Measurements from ENCODE around the gene ZFPM1. TPM values are rescaled to one million over a fixed set of nuclear protein-coding genes. Genes with fewer than 3 reads are reported as not detected.
A peak's percentile ranks its signal among the peaks of the same experiment; 100 is the strongest.

ZFPM1 gene
- total RNA-seq, 2 experiments from 2014 or later: 2.1 to 14.2 TPM

DNA sequence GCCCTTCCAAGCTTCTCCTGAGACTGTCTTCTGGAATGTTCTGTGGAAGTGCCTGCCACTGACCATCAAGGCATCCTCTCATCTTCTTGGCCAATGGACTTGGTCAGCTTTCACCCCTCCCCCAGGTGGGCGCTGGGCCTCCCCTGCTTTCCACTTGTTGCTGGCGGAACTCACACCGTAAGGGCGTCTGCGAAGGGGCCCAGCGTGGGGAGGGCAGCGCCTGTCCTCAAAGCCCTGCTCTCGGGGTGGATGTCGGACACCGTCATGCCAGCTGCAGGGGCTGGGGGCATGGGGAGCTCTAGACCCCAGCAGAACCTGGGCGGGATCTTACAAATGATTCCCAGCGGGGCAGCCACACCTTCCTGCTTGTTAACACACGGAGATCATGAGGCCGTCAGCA lies 11.6 kb upstream of the ZFPM1 start:
- Histone ChIP-seq H2AFZ (ENCODE audit: low read length) (no peak overlapping the region), H3K79me2 (ENCODE audit: insufficient read depth, low read depth, low read length) (no peaks in the 10 kb centered on the region), H3K9me3 (ENCODE audit: low read length) (no peaks in the 10 kb centered on the region), H3K4me1 (ENCODE audit: insufficient read depth, low read length, poor library complexity, severe bottlenecking) (no peaks in the 10 kb centered on the region), H3K9me2 (ENCODE audit: insufficient read depth, low read length) (no peaks in the 10 kb centered on the region), H3K27ac (ENCODE audit: low read depth, low read length, poor library complexity, severe bottlenecking) (no peak overlapping the region), H3K4me3 (ENCODE audit: low read depth, low read length, poor library complexity, severe bottlenecking) (no peak overlapping the region), H4K20me1 (ENCODE audit: insufficient read depth, low read length) (no peaks in the 10 kb centered on the region), H3K4me2 (ENCODE audit: low read length) (no peak overlapping the region), H3K36me3 (ENCODE audit: insufficient read depth, low read length) (no peaks in the 10 kb centered on the region)
- no peak for TF ChIP-seq CTCF (conservative IDR thresholded peaks at IDR 0.05; ENCODE audit: low read length)
- TF ChIP-seq EZH2phosphoT487 (IDR thresholded peaks at IDR 0.05; ENCODE audit: borderline replicate concordance, low read depth, low read length): no peak
- ChIA-PET POLR2A (no interaction called here), CTCF (ENCODE audit: unreplicated experiment) (no interaction called here)
- DNase-seq (ENCODE audit: low spot score): no peak
- no TSS peak for BruUV-seq (replicated peaks)
- intact Hi-C loops (cut with micrococcal nuclease; ENCODE audit: unreplicated experiment): loop anchor here (5.0 kb wide), 1 partner anchor 191 kb away; no protein-coding TSS in a partner anchor

DNA sequence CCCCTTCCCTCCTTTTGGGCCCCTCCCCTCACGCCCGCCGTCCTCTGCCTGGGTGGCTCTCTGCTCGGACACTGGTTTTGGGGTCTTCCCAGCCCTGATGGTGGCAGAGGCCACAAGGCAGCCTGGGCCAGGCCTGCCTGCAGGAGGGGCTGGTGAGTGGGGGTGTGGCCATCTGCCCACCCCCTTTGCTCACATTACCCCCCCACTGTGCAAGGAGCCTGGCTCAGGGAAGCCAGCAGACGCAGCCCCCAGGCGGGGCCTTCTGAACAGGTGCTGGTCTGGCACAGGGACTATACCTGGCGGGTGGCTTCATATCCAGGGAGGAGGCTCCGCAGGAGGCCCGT lies 10.7 kb upstream of the ZFPM1 start:
- Histone ChIP-seq H3K9me3 (ENCODE audit: low read length) (no peaks in the 10 kb centered on the region), H3K4me3 (ENCODE audit: low read depth, low read length, poor library complexity, severe bottlenecking) (no peak overlapping the region), H2AFZ (ENCODE audit: low read length) (no peak overlapping the region), H3K79me2 (ENCODE audit: insufficient read depth, low read depth, low read length) (no peaks in the 10 kb centered on the region), H3K4me1 (ENCODE audit: insufficient read depth, low read length, poor library complexity, severe bottlenecking) (no peaks in the 10 kb centered on the region), H3K4me2 (ENCODE audit: low read length) (no peak overlapping the region), H3K9me2 (ENCODE audit: insufficient read depth, low read length) (no peaks in the 10 kb centered on the region), H3K27ac (ENCODE audit: low read depth, low read length, poor library complexity, severe bottlenecking) (no peak overlapping the region), H3K36me3 (ENCODE audit: insufficient read depth, low read length) (no peaks in the 10 kb centered on the region), H4K20me1 (ENCODE audit: insufficient read depth, low read length) (no peaks in the 10 kb centered on the region)
- POLR2A ChIA-PET: no interaction called here
- no peak for TF ChIP-seq CTCF (conservative IDR thresholded peaks at IDR 0.05; ENCODE audit: low read length)
- TF ChIP-seq EZH2phosphoT487 (IDR thresholded peaks at IDR 0.05; ENCODE audit: borderline replicate concordance, low read depth, low read length): no peak
- BruUV-seq (replicated peaks): no TSS peak
- intact Hi-C loops (cut with micrococcal nuclease; ENCODE audit: unreplicated experiment): loop anchor here (5.0 kb wide), 1 partner anchor 190 kb away; no protein-coding TSS in a partner anchor
- CTCF ChIA-PET (ENCODE audit: unreplicated experiment): no interaction called here
- DNase-seq (ENCODE audit: low spot score): no peak

GRCh38 chr16:88442727-88443576 lies 10.1 kb upstream of the ZFPM1 start:
- H3K27ac ChIP-seq (ENCODE audit: low read depth, low read length, poor library complexity, severe bottlenecking): no peak overlapping the region
- no peak overlapping the region for H2AFZ ChIP-seq (ENCODE audit: low read length)
- peak; percentile 76 for DNase-seq (ENCODE audit: low spot score)
- ChIA-PET POLR2A (no interaction called here), CTCF (ENCODE audit: unreplicated experiment) (no interaction called here)
- no peak overlapping the region for H3K4me2 ChIP-seq (ENCODE audit: low read length)
- TF ChIP-seq EZH2phosphoT487 (IDR thresholded peaks at IDR 0.05; ENCODE audit: borderline replicate concordance, low read depth, low read length) (no peak), CTCF (conservative IDR thresholded peaks at IDR 0.05; ENCODE audit: low read length) (peak; percentile 88)
- H3K9me3 ChIP-seq (ENCODE audit: low read length): no peaks in the 10 kb centered on the region
- H3K4me3 ChIP-seq (ENCODE audit: low read depth, low read length, poor library complexity, severe bottlenecking): no peak overlapping the region
- H4K20me1 ChIP-seq (ENCODE audit: insufficient read depth, low read length): no peaks in the 10 kb centered on the region
- no peaks in the 10 kb centered on the region for H3K4me1 ChIP-seq (ENCODE audit: insufficient read depth, low read length, poor library complexity, severe bottlenecking)
- intact Hi-C loops (cut with micrococcal nuclease; ENCODE audit: unreplicated experiment): loop anchor here (1.0 to 5.0 kb wide), 4 partner anchors 62 to 189 kb away; no protein-coding TSS in a partner anchor
- no TSS peak for BruUV-seq (replicated peaks)
- H3K9me2 ChIP-seq (ENCODE audit: insufficient read depth, low read length): no peaks in the 10 kb centered on the region
- H3K36me3 ChIP-seq (ENCODE audit: insufficient read depth, low read length): no peaks in the 10 kb centered on the region
- H3K79me2 ChIP-seq (ENCODE audit: insufficient read depth, low read depth, low read length): no peaks in the 10 kb centered on the region

Measured in OCI-LY7 (cell line).